HG03457 (cell line): Measurements from ENCODE around the gene RNASEH1.
"Not testable (repeated sequence)": the region's sequence is repeated elsewhere in the genome, so short reads cannot be mapped to it uniquely, and the experiment has no call there.

ENCODE experiments used
- ATAC-seq: cut with Tn5 transposase; IDR thresholded peaks from one replicate; pipeline ENCODE4 v1.9.1; 2021; ENCODE audit warnings: moderate number of reproducible peaks; ENCODE audit not compliant: unreplicated experiment

Gene RNASEH1

GRCh38 chr2:3522961-3523421 lies 35.1 kb downstream of the RNASEH1 start:
- ATAC-seq = no peak

- ATAC-seq = no peak
Measured at GRCh38 chr2:3520591-3520990, 37.5 kb downstream of the RNASEH1 start.

GRCh38 chr2:3519255-3520205 lies 38.6 kb downstream of the RNASEH1 start, which contains the start of gene ADI1:
Gene ADI1 (minus strand): TSS chr2:3519531. CDS start chr2:3519487, 44 bp downstream.
- peak; percentile 52 for ATAC-seq

- peak; percentile 79 for ATAC-seq
Measured at GRCh38 chr2:3518496-3519254, 39.5 kb downstream of the RNASEH1 start.

GRCh38 chr2:3517948-3518495 lies 40.1 kb downstream of the RNASEH1 start:
- no peak for ATAC-seq

- no peak for ATAC-seq
Measured at GRCh38 chr2:3516831-3517230, 41.3 kb downstream of the RNASEH1 start.

GRCh38 chr2:3515438-3515837 lies 42.7 kb downstream of the RNASEH1 start:
- ATAC-seq = not testable (repeated sequence)

GRCh38 chr2:3513026-3513810 lies 44.9 kb downstream of the RNASEH1 start:
- no peak for ATAC-seq

GRCh38 chr2:3512086-3512485 lies 46.0 kb downstream of the RNASEH1 start:
- no peak for ATAC-seq

GRCh38 chr2:3505771-3506170 lies 52.4 kb downstream of the RNASEH1 start:
- ATAC-seq = no peak

GRCh38 chr2:3504741-3505140 lies 53.4 kb downstream of the RNASEH1 start:
- ATAC-seq = no peak

GRCh38 chr2:3503483-3503882 lies 54.6 kb downstream of the RNASEH1 start:
- ATAC-seq = no peak

- ATAC-seq = no peak
Measured at GRCh38 chr2:3503046-3503445, 55.1 kb downstream of the RNASEH1 start.

- no peak for ATAC-seq
Measured at GRCh38 chr2:3500326-3500899, 57.7 kb downstream of the RNASEH1 start.

- no peak for ATAC-seq
Measured at GRCh38 chr2:3498783-3499394, 59.2 kb downstream of the RNASEH1 start.

GRCh38 chr2:3496708-3497080 lies 61.4 kb downstream of the RNASEH1 start:
- ATAC-seq = not testable (repeated sequence)
